T1000 (cell line): ENCODE data around the gene TEKT1.
"Not testable (repeated sequence)": the region's sequence is repeated elsewhere in the genome, so short reads cannot be mapped to it uniquely, and the experiment has no call there.

Experiments used
- DNase-seq: peaks from one replicate; lab custom pipeline; 2025; ENCODE audit warnings: mixed read lengths; lab: John Stamatoyannopoulos, UW

Gene TEKT1

DNA sequence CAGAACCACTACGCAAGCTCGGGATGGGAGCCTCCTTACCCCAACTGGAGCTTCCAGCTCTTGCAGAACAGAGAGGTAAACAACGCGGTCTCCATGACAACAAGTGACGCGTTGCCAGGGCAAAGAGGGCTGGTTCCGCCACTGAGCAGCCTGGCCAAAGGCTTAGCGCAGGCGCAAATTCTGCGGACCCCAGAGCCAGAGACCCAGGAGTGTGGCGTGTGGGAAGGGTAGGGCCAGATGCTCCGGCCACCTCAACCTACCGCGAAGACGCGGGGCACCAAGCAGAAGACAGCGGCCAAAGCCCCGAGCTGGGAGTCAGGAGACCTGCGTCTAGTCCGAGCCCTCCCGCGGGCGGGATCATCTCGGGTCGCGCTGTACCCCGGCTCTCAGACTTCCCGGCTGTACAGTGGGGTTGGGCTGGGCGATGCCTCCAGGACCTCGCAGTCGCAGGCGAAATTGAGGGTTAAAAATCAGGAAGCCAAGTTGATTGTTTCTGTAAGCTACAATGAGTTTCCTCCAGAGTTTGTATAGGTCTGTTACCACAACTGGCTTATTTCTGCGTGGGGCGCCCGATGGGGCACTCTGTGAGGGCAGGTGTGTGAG, at the start of gene TEKT1:
Gene TEKT1, minus strand, starts transcription at position 69 of the 603 bp plus-strand sequence. CDS start 1,353 bp downstream, outside the sequence.
- DNase-seq: no peak

GRCh38 chr17:6879221-6879975, 47.9 kb upstream of the TEKT1 start:
- not testable (repeated sequence) for DNase-seq

GRCh38 chr17:6875276-6875675, 43.7 kb upstream of the TEKT1 start:
- DNase-seq: not testable (repeated sequence)

DNA sequence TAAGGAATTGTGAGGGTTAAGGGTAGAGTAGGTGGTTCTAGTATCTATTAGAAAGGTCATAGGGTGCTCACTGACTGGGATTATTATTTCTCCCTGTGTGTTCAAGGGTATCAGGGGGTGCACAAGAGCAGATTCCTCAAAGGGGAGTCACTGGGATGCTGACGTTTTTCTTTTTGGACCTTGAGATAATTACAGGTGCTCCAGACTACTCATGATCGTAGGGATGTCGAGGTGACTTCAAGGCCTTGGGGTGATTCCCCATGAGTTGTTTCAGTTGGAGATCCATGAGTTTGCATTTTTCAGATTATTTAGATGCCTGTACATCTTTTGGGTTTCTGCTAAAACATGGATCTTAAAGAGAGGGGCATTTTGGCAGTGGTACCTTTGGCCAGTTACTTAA, 41.4 kb upstream of the TEKT1 start:
- no peak for DNase-seq

DNA sequence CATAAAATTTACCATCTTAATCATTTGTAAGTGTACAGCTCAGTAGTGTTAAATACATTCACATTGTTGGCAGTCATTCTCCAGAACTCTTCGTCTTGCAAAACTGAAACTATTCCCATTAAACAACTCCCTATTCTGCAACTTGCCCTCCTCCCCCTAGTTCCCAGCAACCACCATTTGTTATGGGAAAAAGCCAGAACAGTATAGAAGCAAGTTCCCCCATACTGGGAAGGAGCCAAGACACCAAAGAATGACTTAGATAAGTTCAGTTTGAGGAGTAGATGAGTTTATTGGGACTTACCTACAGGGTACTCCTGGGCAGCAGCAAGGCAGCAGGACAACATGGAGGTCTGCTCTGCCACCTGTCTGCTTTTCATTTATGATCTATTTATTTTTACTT, 39.3 kb upstream of the TEKT1 start:
- no peak for DNase-seq

GRCh38 chr17:6868582-6868981, 37.1 kb upstream of the TEKT1 start:
- DNase-seq: no peak

- no peak for DNase-seq
These were observed 36.3 kb upstream of the TEKT1 start for GRCh38 chr17:6867849-6868248.

DNA sequence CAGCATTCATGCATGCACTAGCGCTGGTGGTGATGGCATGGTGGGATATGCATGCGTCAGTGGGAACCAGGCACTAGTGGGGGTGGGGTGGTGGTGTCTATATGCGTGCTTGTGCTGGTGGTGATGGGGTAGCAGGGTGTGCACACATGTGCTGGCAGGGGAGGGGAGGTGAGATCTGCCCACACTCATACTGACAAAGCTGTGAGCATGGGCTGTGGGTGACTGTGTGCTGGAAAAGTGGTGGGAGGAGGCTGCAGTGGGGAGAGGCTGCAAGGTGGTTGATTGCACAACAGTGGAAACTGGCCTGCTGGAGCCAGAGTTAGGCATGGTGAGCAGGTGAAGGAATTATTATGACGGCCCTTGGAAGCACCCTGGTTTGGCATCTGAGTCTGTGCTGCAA, 31.3 kb upstream of the TEKT1 start:
- DNase-seq: no peak

- DNase-seq: no peak
These were observed 30.6 kb upstream of the TEKT1 start for GRCh38 chr17:6862122-6862521.

DNA sequence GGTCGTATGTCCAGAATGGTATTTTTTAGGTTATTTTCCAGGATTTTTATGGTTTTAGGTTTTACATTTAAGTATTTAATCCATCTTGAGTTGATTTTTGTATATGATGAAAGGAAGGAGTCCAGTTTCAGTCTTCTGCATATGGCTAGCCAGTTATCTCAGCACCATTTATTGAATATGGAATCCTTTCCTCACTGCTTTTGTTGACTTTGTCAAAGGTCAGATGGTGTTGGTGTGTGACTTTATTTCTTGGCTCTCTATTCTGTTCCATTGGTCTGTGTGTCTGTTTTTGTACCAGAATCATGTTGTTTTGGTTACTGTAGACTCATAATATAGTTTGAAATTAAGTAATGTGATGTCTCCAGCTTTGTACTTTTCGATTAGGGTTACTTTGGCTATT, 26.4 kb upstream of the TEKT1 start:
- DNase-seq: no peak

DNA sequence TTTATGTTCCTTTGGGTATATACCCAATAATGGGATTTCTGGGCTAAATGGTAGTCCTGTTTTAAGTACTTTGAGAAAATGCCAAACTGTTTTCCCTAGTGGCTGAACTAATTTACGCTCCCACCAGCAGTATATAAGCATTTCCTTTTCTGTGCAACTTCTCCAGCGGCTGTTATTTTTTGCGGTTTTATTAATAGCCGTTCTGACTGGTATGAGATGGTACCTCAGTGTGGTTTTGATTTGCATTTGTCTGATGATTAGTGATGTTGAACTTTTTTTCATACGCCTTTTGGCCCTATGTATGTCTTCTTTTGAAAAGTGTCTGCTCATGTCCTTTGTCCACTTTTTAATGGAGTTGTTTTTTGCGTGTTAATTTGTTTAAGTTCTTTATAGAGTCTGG, 25.8 kb upstream of the TEKT1 start:
- DNase-seq: no peak

DNA sequence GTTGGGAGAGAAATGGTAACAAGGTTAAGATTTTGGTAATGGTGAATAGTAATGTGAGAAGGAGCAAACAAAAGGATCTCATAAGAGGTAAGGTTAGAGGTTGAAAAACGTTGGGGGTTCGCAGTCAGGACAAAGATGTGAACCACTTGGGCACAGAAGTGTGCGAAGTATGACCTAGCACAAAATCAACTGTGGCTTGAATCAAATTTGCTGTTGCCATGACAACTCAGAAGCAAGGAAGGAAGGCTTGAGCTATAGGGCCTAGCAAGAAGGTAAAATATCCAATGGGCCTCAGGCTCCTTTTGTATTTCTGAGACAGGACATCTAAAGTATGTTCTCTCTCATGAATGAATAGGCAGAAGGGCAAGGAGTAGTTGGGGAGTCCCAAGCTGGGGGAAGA, 24.5 kb upstream of the TEKT1 start:
- DNase-seq: no peak

- DNase-seq: no peak
These were observed 22.4 kb upstream of the TEKT1 start for GRCh38 chr17:6853764-6854442.

GRCh38 chr17:6848545-6849179, 17.1 kb upstream of the TEKT1 start:
- not testable (repeated sequence) for DNase-seq

DNA sequence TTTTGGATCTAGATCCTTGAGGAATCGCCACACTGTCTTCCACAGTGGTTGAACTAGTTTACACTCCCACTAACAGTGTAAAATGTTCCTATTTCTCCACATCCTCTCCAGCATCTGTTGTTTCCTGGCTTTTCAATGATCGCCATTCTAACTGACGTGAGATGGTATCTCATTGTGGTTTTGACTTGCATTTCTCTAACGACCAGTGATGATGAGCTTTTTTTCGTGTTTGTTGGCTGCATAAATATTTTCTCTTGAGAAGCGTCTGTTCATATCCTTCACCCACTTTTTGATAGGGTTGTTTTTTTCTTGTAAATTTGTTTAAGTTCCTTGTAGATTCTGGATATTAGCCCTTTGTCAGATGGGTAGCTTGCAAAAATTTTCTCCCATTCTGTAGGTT, 14.6 kb upstream of the TEKT1 start:
- DNase-seq: not testable (repeated sequence)

GRCh38 chr17:6844406-6844805, 12.9 kb upstream of the TEKT1 start:
- DNase-seq: not testable (repeated sequence)

- no peak for DNase-seq
These were observed 11.8 kb upstream of the TEKT1 start for GRCh38 chr17:6843241-6843880.

DNA sequence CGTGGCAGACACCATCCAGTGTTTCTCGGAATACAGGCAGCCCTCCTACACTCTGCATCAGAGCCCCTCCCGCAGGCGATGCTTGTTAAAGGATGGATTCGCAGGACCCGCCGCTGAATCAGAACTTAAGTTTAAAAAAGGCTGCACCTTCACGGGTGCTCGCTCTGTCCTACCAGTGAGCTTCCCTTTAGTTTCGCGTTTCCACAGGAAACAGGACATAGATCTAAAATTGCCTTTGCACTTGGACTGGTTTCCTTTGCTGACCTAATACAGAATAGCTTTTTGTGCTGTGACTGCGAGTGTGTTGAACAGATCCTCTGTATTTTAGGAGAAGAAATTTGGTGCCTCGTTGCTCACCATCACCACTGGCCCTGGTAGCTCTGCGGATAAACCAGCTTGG, 10.2 kb upstream of the TEKT1 start:
- not testable (repeated sequence) for DNase-seq

DNA sequence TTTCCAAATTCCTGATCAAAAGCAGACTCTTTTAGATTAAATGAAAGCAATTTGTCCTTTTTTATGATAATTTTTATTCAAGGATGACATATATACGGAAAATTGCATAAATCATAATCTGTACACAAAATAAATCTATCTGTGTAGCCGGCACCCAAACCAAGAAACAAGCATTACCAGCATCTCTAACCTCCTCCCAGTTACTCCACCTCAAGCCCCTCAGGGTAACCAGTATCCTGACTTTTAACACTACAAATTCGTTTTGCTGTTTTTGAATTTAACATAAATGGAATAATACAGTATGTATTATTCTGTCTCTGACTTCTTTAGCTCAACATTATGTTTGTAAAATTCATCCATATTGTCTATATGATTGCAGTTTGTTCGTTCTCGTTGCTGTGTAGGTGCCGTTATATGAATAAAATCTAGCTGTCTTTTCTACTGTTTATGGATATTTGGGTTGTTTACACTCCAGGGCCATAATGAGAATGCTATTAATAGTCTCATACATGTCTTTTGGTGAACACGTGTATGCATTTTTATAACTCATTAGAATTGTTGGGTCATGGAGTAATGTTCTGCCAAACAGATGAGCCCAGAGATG, 1.0 kb downstream of the TEKT1 start:
- DNase-seq: no peak

DNA sequence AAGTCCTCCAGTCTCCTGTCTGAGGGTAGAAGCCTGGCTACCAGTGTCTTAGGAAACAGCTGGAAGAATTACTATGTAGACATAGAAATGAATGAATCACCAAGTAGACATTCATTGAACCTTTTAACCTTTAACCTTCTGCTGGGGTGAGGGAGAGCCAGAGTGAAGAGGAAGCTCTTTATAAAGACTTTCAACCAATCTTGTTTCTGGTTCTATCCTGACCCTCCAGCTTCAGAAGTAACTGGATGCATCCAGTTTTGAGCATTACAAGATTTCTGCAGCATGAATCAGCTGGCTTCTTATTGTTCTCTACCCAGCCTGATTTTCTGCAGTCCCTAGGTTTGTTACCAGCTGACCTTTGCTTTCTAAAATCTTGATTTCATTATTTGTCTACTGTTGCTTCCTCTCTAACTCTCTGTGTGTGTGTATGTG, 8.5 kb downstream of the TEKT1 start:
- no peak for DNase-seq

DNA sequence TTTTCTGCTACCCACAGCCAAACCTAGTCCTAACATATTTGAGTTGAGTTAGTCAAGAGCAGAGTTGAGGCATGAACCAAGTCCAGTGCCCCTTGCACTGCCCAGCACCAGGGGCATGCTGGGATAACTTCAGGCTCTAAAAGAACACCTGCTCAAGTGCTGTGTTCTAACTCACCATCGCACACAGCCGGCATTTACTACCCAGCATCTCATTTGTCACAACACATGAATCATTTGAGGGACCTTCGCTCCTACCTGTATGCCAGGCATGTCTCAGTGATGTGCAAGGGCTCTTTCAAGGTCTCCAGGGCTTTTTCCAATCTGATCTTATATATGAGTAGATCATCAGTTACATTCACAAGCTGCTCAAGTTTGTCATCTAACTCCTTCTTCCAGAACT, 12.6 kb downstream of the TEKT1 start:
- no peak for DNase-seq

- DNase-seq: not testable (repeated sequence)
These were observed 15.2 kb downstream of the TEKT1 start for GRCh38 chr17:6816368-6816767.
